Right cardiac atrium (tissue), 5 donors: ENCODE data around the gene WDR5. TPM values are rescaled to one million over a fixed set of nuclear protein-coding genes. Genes with fewer than 3 reads are reported as not detected.

Source experiments
- ATAC-seq, 2 donors: fragments of 200-7000 bp; cut with Tn5 transposase; one replicate each; pipeline versions ENCODE4 v1.8.0 to v1.9.1; 2020; ENCODE audit warnings: moderate library complexity in 2 of 2, mild to moderate bottlenecking in 1 of 2
- DNase-seq, 3 donors: peaks; one replicate each; pipeline ENCODE4 v3.0.0-alpha.2; 2020
- H3K27ac ChIP-seq: one replicate; pipeline ENCODE4 v1.5.1; 2013; ENCODE audit warnings: mild to moderate bottlenecking, low read length, control low read depth, moderate library complexity
- H3K27me3 ChIP-seq: one replicate; pipeline ENCODE4 v1.6.1; 2013; ENCODE audit not compliant: control insufficient read depth, insufficient read depth
- H3K4me1 ChIP-seq: one replicate; pipeline ENCODE4 v1.6.1; 2013; ENCODE audit warnings: low read length; ENCODE audit not compliant: control insufficient read depth, insufficient read depth
- H3K4me3 ChIP-seq: one replicate; pipeline ENCODE4 v1.5.1; 2013; ENCODE audit warnings: low read length, control low read depth
- H3K9me3 ChIP-seq: one replicate; pipeline ENCODE4 v1.6.1; 2013; ENCODE audit warnings: low read length; ENCODE audit not compliant: control insufficient read depth
- WGBS: extraction: QIAGEN DNeasy Blood & Tissue Kit; methylation state at CpG from one replicate; pipeline ENCODE4 v1.1.7; 2013; 5-methylcytosine and 5-hydroxymethylcytosine counted together
- intact Hi-C, 4 donors: fragments of 100-400 bp; cut with DNase I; formaldehyde crosslinking; loops; one replicate each; pipeline versions ENCODE4 v1.11.0 to v1.14.0; 2022 to 2023
- polyA plus RNA-seq: library from polyadenylated mRNA; stranded (reverse); fragments of 200-250 nt; gene quantifications from one replicate; pipeline ENCODE4 v1.2.3, GENCODE V29; 2013
- total RNA-seq, 4 donors: library from RNA; stranded (reverse); fragmentation: NEBNext Ultra II Directional; extraction: Animal tissue kit (Norgen Biotek cat#: 25700); gene quantifications; one replicate each; pipeline ENCODE4 v1.2.1, GENCODE V29; 2021
- donor health status: healthy with polysubstance abuse.
- donor health status: DM: no; HTN: yes; CAD: no.
- donor health status: DM: no; HTN: no; CAD: no.
- donor health status: DM: no; HTN: yes; CAD: no; lungs with severe emphysema.
- donor health status: DM: yes; HTN: yes; CAD: no.

WDR5 gene
- total and polyA plus RNA-seq, 5 donors: 13.3 to 18.3 (median 17.4) TPM

GRCh38 chr9:134134949-134135342 lies 936 bp upstream of the WDR5 start:
- Histone ChIP-seq H3K27me3 (no peaks in the 10 kb centered on the region), H3K9me3 (no peaks in the 10 kb centered on the region), H3K27ac (peak overlapping the region; percentile 52), H3K4me3 (peak overlapping the region; percentile 81), H3K4me1 (peaks cover 7% of the 10 kb centered on the region)
- no peak for ATAC-seq
- 24% methylated on average over 7 of the region's 7 CpGs for WGBS
- intact Hi-C loops: no loop called here
- no peak for DNase-seq

GRCh38 chr9:134136118-134136995 lies 475 bp downstream of the WDR5 start:
- DNase-seq: peak in 2 of 3 donors; percentile 45 to 61
- intact Hi-C loops: no loop called here
- Histone ChIP-seq H3K27ac (no peak overlapping the region), H3K4me1 (peaks cover 7% of the 10 kb centered on the region), H3K27me3 (no peaks in the 10 kb centered on the region), H3K9me3 (no peaks in the 10 kb centered on the region), H3K4me3 (peak overlapping the region; percentile 81)
- peak; percentile 4 to 6 for ATAC-seq
- WGBS: 1% methylated on average over 93 of the region's 93 CpGs

GRCh38 chr9:134136996-134137299 lies 1.1 kb downstream of the WDR5 start:
- H3K27ac ChIP-seq: no peak overlapping the region
- intact Hi-C loops: no loop called here
- peaks cover 7% of the 10 kb centered on the region for H3K4me1 ChIP-seq
- peak overlapping the region; percentile 81 for H3K4me3 ChIP-seq
- ATAC-seq (no peak), DNase-seq (no peak)
- no peaks in the 10 kb centered on the region for H3K27me3 ChIP-seq
- H3K9me3 ChIP-seq: no peaks in the 10 kb centered on the region
- whole genome bisulfite sequencing: 50% methylated on average over 7 of the region's 7 CpGs

DNA sequence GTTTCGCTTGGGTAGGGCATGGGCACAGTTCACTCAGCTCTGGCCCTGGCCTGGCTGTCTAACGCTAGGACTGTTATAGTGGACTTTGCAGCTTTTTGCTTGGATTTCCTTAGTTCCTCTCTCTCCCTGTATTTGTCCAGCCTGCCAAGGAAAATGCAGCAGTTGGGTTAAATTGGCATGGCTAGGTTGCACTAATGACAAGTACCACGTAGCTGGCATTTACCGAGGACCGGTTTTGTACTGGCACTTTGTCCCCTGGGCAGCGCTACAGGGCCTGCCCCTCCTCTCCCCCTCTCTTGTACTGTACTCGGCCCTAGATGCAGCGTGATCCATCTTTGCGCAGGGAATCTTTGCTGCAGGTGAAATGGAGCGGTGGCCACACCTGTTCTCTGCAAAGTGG lies 2.4 kb downstream of the WDR5 start:
- DNase-seq: no peak
- no peak overlapping the region for H3K27ac ChIP-seq
- WGBS: 80% methylated on average over 10 of the region's 10 CpGs
- ATAC-seq: no peak
- peaks cover 7% of the 10 kb centered on the region for H3K4me1 ChIP-seq
- no peaks in the 10 kb centered on the region for H3K9me3 ChIP-seq
- intact Hi-C loops: no loop called here
- H3K27me3 ChIP-seq: no peaks in the 10 kb centered on the region
- H3K4me3 ChIP-seq: no peak overlapping the region

DNA sequence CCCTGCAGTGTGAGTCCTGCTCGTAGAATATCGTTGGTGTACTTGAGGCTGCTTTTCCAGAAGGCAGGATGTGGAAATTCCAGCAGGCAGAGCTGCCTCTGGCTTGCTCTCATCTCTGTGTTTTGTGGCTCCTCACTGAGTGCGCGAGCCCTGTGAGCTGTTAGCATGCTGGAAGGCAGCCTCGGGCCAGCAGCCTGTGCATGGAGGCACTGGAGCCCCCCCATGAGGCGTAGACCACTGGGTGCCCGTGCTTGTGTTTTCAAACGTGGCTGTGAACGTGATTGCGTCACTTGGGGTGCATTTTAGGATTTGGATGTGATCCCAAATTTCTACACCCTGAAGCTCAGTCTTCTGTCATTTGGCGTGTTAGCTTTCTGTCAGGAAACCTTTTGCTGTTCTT lies 3.2 kb downstream of the WDR5 start:
- intact Hi-C loops: no loop called here
- 48% methylated on average over 11 of the region's 11 CpGs for WGBS
- H3K9me3 ChIP-seq: no peaks in the 10 kb centered on the region
- no peak overlapping the region for H3K4me3 ChIP-seq
- DNase-seq: peak in 1 of 3 donors; percentile 68
- no peak overlapping the region for H3K27ac ChIP-seq
- H3K4me1 ChIP-seq: peaks cover 7% of the 10 kb centered on the region
- no peak for ATAC-seq
- H3K27me3 ChIP-seq: no peaks in the 10 kb centered on the region

- DNase-seq (no peak), ATAC-seq (no peak)
- intact Hi-C loops: no loop called here
- Histone ChIP-seq H3K27ac (no peak overlapping the region), H3K27me3 (no peaks in the 10 kb centered on the region), H3K4me3 (no peak overlapping the region), H3K4me1 (peaks cover 7% of the 10 kb centered on the region), H3K9me3 (no peaks in the 10 kb centered on the region)
- WGBS: 83% methylated on average over 13 of the region's 13 CpGs
Observed at GRCh38 chr9:134141906-134142305, 6.0 kb downstream of the WDR5 start.

DNA sequence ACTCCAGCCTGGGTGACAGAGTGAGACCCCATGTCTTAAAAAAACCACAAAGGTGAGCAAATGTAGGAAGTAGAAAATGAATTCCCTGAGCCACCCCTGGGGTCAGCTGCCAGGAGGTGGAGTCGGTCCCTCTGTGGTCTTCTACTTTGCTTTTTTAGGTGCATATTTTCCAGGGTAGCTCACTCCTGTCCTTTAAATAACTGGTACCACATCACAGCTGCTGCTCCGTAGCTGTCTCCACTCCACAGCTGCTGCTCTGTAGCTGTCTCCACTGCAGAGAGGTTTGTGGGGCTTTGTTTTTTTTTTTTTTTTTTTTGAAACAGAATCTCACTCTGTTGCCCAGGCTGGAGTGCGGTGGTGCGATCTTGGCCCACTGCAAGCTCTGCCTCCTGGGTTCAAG lies 8.9 kb downstream of the WDR5 start:
- H3K27me3 ChIP-seq: no peaks in the 10 kb centered on the region
- no peak overlapping the region for H3K27ac ChIP-seq
- ATAC-seq (no peak), DNase-seq (no peak)
- WGBS: 82% methylated on average over 4 of the region's 4 CpGs
- intact Hi-C loops: no loop called here
- H3K4me3 ChIP-seq: no peak overlapping the region
- H3K4me1 ChIP-seq: no peaks in the 10 kb centered on the region
- no peaks in the 10 kb centered on the region for H3K9me3 ChIP-seq

DNA sequence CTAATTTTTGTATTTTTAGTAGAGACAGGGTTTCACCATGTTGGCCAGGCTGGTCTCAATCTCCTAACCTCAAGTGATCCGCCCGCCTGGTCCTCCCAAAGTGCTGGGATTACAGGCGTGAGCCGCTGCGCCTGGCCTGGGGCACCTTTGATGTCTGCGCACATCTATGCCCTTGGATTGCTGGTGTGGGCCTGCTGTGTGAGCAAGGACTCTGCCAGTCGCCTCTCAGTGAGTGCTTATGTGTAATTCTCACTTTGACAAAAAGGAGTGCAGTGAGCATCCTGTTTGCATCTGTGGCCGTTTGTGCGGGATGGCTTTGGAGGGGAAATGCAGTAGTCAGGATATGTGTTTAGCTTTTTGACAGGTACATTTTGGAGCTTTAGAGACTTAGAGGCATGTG lies 9.4 kb downstream of the WDR5 start:
- Histone ChIP-seq H3K27ac (no peak overlapping the region), H3K9me3 (no peaks in the 10 kb centered on the region), H3K4me3 (no peak overlapping the region), H3K27me3 (no peaks in the 10 kb centered on the region), H3K4me1 (no peaks in the 10 kb centered on the region)
- no peak for ATAC-seq
- intact Hi-C loops: no loop called here
- 90% methylated on average over 9 of the region's 9 CpGs for WGBS
- DNase-seq: no peak

DNA sequence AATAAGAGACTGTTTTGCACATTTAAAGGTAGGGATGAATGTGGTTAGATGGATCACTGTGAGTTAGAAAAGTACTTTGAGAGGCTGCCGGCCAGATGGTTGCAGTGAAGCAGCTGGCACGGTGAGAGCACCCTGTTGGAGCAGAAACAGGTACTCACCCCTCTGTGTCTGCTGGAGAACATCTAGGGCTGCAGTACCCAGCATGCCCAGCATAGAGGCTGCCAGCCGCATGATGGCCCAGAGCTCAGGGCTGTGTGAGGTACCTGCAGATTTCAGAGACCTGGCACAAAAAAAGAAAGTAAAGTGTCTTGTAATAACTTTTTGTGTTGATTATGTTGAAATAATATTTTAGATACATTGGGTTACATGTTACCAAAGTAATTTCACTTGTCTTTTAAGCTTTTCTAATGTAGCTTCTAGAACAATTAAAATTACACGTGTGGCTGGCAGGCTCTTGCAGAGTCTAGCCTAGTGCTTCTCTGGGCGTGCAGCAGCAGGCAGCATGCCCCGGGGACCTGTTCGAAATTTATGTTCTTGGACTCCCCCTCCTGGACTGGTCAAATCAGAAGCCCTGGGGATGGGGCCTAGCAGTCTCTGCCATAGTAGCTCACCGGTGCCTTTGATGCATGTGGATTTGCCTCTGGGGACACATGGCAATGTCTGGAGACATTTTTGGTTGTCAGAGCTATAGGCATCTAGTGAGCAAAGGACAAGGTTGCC lies 11.1 kb downstream of the WDR5 start:
- no peak for ATAC-seq
- no peak overlapping the region for H3K4me3 ChIP-seq
- no peak for DNase-seq
- intact Hi-C loops: no loop called here
- WGBS: 78% methylated on average over 8 of the region's 8 CpGs
- no peaks in the 10 kb centered on the region for H3K4me1 ChIP-seq
- H3K27me3 ChIP-seq: no peaks in the 10 kb centered on the region
- no peak overlapping the region for H3K27ac ChIP-seq
- no peaks in the 10 kb centered on the region for H3K9me3 ChIP-seq

GRCh38 chr9:134149380-134149779 lies 13.5 kb downstream of the WDR5 start:
- Histone ChIP-seq H3K4me1 (no peaks in the 10 kb centered on the region), H3K9me3 (no peaks in the 10 kb centered on the region), H3K27ac (no peak overlapping the region), H3K4me3 (no peak overlapping the region), H3K27me3 (no peaks in the 10 kb centered on the region)
- DNase-seq (peak in 1 of 3 donors; percentile 16), ATAC-seq (no peak)
- 88% methylated on average over 7 of the region's 7 CpGs for WGBS
- intact Hi-C loops: no loop called here

GRCh38 chr9:134150557-134151214 lies 14.8 kb downstream of the WDR5 start:
- H3K27ac ChIP-seq: no peak overlapping the region
- 86% methylated on average over 12 of the region's 12 CpGs for WGBS
- no peaks in the 10 kb centered on the region for H3K27me3 ChIP-seq
- H3K9me3 ChIP-seq: no peaks in the 10 kb centered on the region
- H3K4me1 ChIP-seq: no peaks in the 10 kb centered on the region
- DNase-seq (no peak), ATAC-seq (no peak)
- H3K4me3 ChIP-seq: no peak overlapping the region
- intact Hi-C loops: no loop called here
